ENCODE data around the gene ALLC. TPM values are rescaled to one million over a fixed set of nuclear protein-coding genes. Genes with fewer than 3 reads are reported as not detected.
"Not testable (repeated sequence)": the region's sequence is repeated elsewhere in the genome, so short reads cannot be mapped to it uniquely, and the experiment has no call there.

Gene ALLC
- not detected for total RNA-seq
- long read RNA-seq: 0 reads

DNA sequence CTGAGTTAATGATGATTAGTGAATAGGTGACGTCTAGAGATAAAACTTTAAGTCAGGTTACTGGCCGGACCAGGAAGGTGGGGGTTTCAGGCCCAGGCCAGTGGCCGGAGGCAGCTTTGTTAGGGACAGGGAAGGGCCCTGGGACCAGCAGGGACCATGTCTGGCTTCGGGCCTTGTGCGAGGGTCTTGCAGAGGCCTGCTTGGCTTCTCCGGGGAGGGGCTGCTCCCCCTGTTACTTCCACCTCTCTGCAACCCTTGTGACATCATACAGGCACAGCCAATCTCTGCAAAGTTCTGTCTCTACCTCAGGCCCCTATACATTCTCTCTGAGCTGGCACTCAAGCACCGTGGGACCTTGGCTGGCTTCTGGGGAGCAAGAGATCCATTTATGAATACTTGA lies at the start of gene ALLC:
Gene ALLC (plus strand): TSS at position 320 of the 400 bp plus-strand sequence. CDS start 12,958 bp downstream, outside the sequence.
- ATAC-seq (no peak), DNase-seq (no peak)
- intact Hi-C loops (cut with DNase I, micrococcal nuclease): no loop called here

DNA sequence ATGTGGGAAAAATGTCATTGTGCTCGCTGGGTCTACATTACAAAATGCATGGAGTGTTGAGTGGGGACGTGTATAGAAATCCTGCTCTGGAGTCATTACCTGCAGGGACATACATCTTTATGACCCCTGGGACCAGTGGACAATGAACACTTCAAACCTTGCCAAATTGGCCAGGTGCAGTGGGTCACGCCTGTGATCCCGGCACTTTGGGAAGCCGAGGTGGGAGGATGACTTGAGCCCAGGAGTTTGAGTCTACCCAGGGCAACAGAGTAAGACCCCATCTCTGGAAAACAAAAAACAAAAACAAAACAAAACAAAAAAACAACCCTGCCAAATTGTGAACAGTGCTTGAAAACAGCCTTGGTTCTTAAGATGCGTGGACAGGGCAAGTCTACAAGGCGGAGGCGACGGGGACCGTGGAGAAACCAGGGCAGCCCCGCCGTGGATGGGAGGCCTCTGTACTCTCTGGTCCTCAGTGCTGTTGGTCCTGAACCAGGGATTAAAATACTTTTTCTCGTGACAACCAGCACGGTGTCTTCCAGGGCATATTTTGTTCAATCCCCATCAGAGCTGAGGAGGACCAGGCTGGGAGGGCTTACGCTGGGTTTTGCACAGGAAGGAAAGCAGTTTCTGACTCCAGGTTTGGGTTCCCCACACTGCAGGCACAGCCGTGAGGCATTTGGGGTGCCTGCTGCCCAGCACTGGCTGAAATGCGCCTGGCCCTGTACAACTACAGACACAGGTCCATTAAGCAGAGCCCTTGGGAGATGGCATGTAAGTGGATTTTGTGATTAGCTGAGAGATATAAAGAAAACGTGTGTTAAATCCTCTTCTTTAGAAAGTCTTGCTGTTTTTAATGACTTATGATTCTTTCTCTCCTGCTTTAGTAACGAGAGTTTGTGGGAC lies 49.4 kb upstream of the ALLC start:
- ATAC-seq: no peak
- intact Hi-C loops (cut with DNase I, micrococcal nuclease): no loop called here
- no peak for DNase-seq

DNA sequence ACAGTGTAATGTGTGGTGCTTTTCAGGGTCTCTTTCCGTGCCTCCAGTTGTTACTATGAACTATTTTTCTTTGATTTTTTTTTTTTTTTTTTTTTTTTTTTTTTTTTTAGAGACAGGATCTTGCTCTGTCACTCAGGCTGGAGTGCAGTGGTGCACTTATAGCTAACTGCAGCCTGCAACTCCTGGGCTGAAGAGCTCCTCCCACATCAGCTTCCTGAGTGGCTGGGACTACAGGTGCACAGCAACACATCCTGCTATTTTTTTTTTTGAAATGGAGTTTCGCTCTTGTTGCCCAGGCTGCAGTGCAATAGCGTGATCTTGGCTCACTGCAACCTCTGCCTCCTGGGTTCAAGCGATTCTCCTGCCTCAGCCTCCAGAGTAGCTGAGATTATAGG lies 48.7 kb upstream of the ALLC start:
- ATAC-seq; DNase-seq; intact Hi-C loops (cut with DNase I, micrococcal nuclease): not testable (repeated sequence)

- DNase-seq (no peak), ATAC-seq (no peak)
Observed at GRCh38 chr2:3610415-3610814, 47.6 kb upstream of the ALLC start.

GRCh38 chr2:3610881-3611505 lies 47.0 kb upstream of the ALLC start:
- intact Hi-C loops (cut with DNase I, micrococcal nuclease): no loop called here
- ATAC-seq (no peak), DNase-seq (no peak)

More at GRCh38 chr2:3610415-3610814, 47.6 kb upstream of the ALLC start:
- intact Hi-C loops (cut with DNase I, micrococcal nuclease): no loop called here

GRCh38 chr2:3611589-3611988 lies 46.4 kb upstream of the ALLC start:
- ATAC-seq (no peak), DNase-seq (no peak)
- intact Hi-C loops (cut with DNase I, micrococcal nuclease): no loop called here

DNA sequence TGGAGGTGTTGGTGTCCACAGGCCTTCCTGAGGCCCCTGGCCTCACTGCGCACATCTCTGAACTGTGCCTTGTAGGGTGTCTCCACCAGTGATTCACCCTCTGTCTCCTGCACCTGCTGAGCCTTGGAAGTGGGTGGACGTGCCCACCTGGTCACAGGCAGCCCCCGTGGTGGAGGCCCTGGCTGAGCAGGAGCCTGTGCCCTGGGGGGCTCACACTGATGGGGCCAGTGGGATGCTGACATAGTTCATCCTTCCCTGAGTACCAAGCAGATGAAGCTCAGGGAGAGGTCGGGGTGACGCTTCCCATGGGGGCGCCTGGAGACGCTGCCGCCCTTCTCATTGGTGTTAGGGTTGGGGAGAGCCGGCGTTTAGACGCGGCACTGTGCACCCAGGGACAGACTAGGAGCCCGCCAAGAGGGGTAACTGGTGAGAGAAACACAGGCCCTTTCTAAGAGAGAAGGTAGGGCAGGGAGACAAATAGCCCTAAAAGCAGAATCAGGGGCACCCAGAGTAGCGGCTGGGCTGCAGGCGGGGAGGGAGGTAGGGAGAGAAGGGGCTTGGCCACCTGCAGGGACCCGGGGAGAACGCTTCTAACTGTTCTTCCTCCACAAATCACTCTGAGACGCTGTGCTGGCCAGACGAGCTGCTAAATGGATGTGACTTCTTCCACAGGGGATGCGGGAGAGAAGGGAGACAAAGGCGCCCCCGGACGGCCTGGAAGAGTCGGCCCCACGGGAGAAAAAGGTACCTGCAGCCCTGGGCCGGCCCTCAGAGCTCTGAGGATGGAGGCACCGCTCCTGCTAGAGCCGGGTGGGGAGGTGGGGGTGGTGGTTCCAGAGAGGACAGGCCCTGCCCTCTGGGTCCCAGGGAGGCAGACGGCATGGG lies 45.1 kb upstream of the ALLC start:
- ATAC-seq (no peak), DNase-seq (no peak)
- intact Hi-C loops (cut with DNase I, micrococcal nuclease): no loop called here

DNA sequence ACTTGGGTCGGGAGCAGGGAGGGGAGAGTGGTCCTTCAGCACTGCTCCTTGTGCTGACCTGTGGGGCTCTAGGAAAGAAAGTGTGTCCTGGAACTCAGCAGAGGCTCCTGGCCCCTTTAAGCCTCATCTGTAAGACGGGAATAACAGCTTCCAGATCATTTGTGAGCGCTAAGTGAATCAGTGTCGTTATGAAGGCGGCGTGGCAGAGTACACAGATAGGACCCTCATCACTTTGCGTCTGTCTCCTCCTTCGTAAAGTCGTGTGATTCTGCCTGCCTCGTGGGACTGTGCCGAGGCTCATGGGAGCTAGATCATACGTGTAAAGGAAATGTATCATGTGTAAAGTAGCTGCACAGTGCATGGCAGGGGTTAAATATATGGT lies 44.5 kb upstream of the ALLC start:
- intact Hi-C loops (cut with DNase I, micrococcal nuclease): no loop called here
- DNase-seq: no peak

DNA sequence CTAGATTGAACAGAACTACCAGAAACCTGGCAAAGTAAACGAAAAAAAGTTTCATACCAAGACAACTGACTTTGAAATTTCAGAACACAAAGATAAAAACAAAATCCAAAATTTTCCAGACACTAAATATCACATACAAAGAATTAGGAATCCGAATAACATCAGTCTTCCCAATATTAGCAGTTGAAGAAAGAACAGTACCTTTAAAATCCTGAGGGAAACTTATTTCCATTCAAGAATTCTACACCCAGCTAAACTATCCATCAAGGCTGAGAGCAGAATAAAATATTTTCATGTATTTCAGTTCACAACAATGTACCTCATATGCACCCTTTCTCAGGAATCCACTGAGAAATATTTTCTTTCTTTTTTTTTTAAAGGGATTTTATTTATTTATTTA lies 43.3 kb upstream of the ALLC start:
- intact Hi-C loops (cut with DNase I, micrococcal nuclease); ATAC-seq; DNase-seq: not testable (repeated sequence)

More for the DNA sequence above, 44.5 kb upstream of the ALLC start:
- no peak for ATAC-seq

- DNase-seq: not testable (repeated sequence)
Observed at GRCh38 chr2:3615541-3616200, 42.3 kb upstream of the ALLC start.

GRCh38 chr2:3616435-3617197 lies 41.4 kb upstream of the ALLC start:
- DNase-seq; intact Hi-C loops (cut with DNase I, micrococcal nuclease); ATAC-seq: not testable (repeated sequence)

More at GRCh38 chr2:3615541-3616200, 42.3 kb upstream of the ALLC start:
- intact Hi-C loops (cut with DNase I, micrococcal nuclease); ATAC-seq: not testable (repeated sequence)

DNA sequence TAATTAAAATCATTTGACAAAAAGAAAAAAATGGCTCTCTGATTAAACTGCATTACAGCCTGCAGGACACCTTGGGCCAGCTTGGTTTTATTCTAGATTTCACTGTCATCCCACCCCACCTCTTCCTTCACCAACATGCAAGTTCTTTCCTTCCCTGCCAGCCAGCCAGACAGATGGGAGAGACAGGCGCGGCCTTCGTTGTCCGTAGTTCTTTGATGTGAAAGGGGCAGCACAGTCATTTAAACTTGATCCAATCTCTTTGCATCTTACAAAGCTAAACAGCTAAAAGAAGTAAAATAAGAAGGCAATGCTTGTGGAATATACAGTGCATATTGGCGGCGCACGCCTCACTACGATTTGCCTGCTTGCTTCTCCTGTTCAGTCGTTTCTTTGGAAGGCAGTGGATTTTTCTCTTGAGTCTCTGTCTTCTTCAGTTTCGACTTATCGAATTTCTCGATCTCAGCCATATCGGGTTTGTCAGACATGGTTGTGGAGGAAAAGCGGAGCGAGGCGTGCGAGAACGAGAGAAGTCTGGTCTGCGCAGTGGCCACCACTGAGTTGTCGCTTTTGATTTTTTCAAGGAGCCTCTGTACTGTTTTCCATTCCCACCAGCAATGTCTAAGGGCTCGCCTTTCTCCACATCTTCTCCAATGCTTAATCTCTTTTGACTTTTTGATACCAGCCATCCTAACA lies 40.7 kb upstream of the ALLC start:
- DNase-seq (no peak), ATAC-seq (no peak)
- intact Hi-C loops (cut with DNase I, micrococcal nuclease): no loop called here

GRCh38 chr2:3618367-3618766 lies 39.6 kb upstream of the ALLC start:
- DNase-seq (no peak), ATAC-seq (no peak)
- intact Hi-C loops (cut with DNase I, micrococcal nuclease): no loop called here

DNA sequence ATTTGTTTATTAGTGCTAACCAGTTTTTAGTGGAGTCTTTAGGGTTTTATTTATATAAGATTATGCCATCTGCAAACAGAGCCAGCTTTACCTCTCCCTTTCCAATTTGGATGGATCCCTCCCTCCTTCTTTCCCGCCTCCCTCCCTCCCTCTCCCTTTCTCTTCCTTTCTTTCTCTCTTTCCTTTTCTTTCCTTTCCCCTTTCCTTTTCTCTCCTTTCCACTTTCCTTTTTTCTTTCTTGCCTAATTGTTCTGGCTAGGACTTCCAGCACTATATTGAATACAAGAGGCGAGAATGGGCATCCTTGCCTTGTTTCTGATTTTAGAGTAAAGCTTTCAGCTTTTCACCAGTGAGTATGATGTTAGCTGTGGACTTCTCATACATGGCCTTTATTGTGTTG lies 39.0 kb upstream of the ALLC start:
- no peak for DNase-seq
- no peak for ATAC-seq
- intact Hi-C loops (cut with DNase I, micrococcal nuclease): no loop called here

- intact Hi-C loops (cut with DNase I, micrococcal nuclease); DNase-seq; ATAC-seq: not testable (repeated sequence)
Observed at GRCh38 chr2:3619661-3620060, 38.3 kb upstream of the ALLC start.

GRCh38 chr2:3620834-3621233 lies 37.2 kb upstream of the ALLC start:
- ATAC-seq (no peak), DNase-seq (no peak)
- intact Hi-C loops (cut with DNase I, micrococcal nuclease): no loop called here

DNA sequence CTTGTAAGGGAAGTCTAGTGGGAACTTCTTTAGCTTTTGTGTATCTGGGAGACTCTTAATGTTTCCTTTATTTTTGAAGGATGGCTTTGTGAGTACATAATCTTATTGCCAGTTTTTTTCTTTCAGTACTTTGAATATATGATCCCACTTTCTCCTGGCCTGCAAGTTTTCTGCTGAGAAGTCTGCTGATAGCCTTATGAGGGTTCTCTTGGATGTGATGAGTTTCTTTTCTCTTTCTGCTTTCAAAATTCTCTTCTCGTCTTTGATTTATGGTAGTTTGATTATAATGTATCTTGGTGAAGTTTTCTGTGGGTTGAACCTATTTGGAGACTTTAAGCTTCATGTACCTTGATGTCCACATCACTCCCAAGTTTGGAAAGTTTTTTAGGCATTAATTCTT lies 35.0 kb upstream of the ALLC start:
- intact Hi-C loops (cut with DNase I, micrococcal nuclease): no loop called here
- no peak for DNase-seq
- no peak for ATAC-seq
